GM12878 (cell line): ENCODE measurements around the gene SOS1. TPM values are rescaled to one million over a fixed set of nuclear protein-coding genes. Genes with fewer than 3 reads are reported as not detected.
A peak's percentile ranks its signal among the peaks of the same experiment; 100 is the strongest.

ENCODE experiments used
- CUX1 ChIP-seq: IDR thresholded peaks from 2 replicates; pipeline ENCODE4 v1.6.1; 2012; ENCODE audit warnings: improper control_type of control experiment, low read depth, low read length; ENCODE audit not compliant: insufficient replicate concordance
- E4F1 ChIP-seq: fragments of 450-650 bp; IDR thresholded peaks from 2 replicates; pipeline ENCODE4 v1.6.1; 2018; ENCODE audit warnings: borderline replicate concordance, mild to moderate bottlenecking; ENCODE audit not compliant: partially characterized antibody
- GATAD2B ChIP-seq: fragments of 450-650 bp; conservative IDR thresholded peaks from 2 replicates; pipeline ENCODE4 v1.6.1; 2017; ENCODE audit warnings: low read depth, mild to moderate bottlenecking, moderate library complexity
- KLF5 ChIP-seq: fragments of 450-650 bp; IDR thresholded peaks from 2 replicates; pipeline ENCODE4 v1.6.1; 2014; ENCODE audit warnings: mild to moderate bottlenecking; ENCODE audit not compliant: partially characterized antibody
- MEF2A ChIP-seq: IDR thresholded peaks from 2 replicates; pipeline ENCODE4 v1.6.1; 2011; ENCODE audit warnings: low read depth, mild to moderate bottlenecking, low read length, moderate library complexity; ENCODE audit not compliant: insufficient read depth
- NKRF ChIP-seq: fragments of 450-650 bp; conservative IDR thresholded peaks from 2 replicates; pipeline ENCODE4 v1.6.1; 2017; ENCODE audit warnings: mild to moderate bottlenecking, moderate library complexity
- RUNX3 ChIP-seq: IDR thresholded peaks from 2 replicates; pipeline ENCODE4 v1.6.1; 2012; ENCODE audit warnings: low read length, inconsistent platforms
- SIX5 ChIP-seq: IDR thresholded peaks from 2 replicates; pipeline ENCODE4 v1.6.1; 2011; ENCODE audit warnings: mild to moderate bottlenecking, low read depth, low read length, moderate library complexity; ENCODE audit not compliant: severe bottlenecking
- SMC3 ChIP-seq: IDR thresholded peaks from 2 replicates; pipeline ENCODE4 v1.6.1; 2011; ENCODE audit warnings: low read length, improper control_type of control experiment, borderline replicate concordance
- SREBF2 ChIP-seq: IDR thresholded peaks from 2 replicates; pipeline ENCODE4 v1.6.1; 2012; ENCODE audit warnings: mild to moderate bottlenecking, low read length
- TBL1XR1 ChIP-seq: IDR thresholded peaks from 2 replicates; pipeline ENCODE4 v1.6.1; 2012; ENCODE audit warnings: low read depth, low read length, improper control_type of control experiment
- YY1 ChIP-seq: IDR thresholded peaks from 2 replicates; pipeline ENCODE4 v1.6.1; 2011; ENCODE audit warnings: low read depth, mild to moderate bottlenecking, low read length
- ZBTB40 ChIP-seq: fragments of 450-650 bp; IDR thresholded peaks from 2 replicates; pipeline ENCODE4 v1.6.1; 2016; ENCODE audit warnings: mild to moderate bottlenecking, moderate library complexity, borderline replicate concordance
- ZSCAN29 ChIP-seq: fragments of 450-650 bp; IDR thresholded peaks from 2 replicates; pipeline ENCODE4 v1.6.1; 2017; ENCODE audit warnings: mild to moderate bottlenecking, moderate library complexity
- ZZZ3 ChIP-seq: IDR thresholded peaks from 2 replicates; pipeline ENCODE4 v1.6.1; 2011; ENCODE audit warnings: low read depth; ENCODE audit not compliant: control insufficient read depth, insufficient read length
- polyA plus RNA-seq, 11 experiments: library from polyadenylated mRNA; depleted of rRNA in 4 of 11; unstranded in 6 of 11; stranded (reverse) in 5 of 11; fragments of >200 nt; fragmentation: Nextera tagmentation in 4 of 11; fragmentation: Illumina TruSeq in 1 of 11; extraction: Ambion mirVana in 4 of 11; extraction: Trizol in 1 of 11; gene quantifications; 1 replicate in 1 of 11; 2 replicates in 10 of 11; pipeline versions ENCODE4 v1.2.1 to v1.2.3, GENCODE V29; 2011 to 2016; ENCODE audit warnings: inconsistent platforms in 2 of 11, missing spikeins in 2 of 11, low read depth in 1 of 11
- total RNA-seq, 4 experiments: library from RNA; depleted of rRNA in 3 of 4; stranded (reverse); fragments of >200 nt in 3 of 4; fragmentation: Illumina TruSeq in 1 of 4; extraction: Trizol in 1 of 4; gene quantifications; 2 replicates each; pipeline versions ENCODE4 v1.2.1 to v1.2.3, GENCODE V29; 2013 to 2021

SOS1 gene
- total and polyA plus RNA-seq, 10 of the 15 experiments (the other 5 are each of a cell fraction or from before 2014, with no cell fraction given): 2.1 to 24.1 (median 8.5) TPM

GRCh38 chr2:39124000-39124745 is 3.3 kb upstream of the SOS1 start (continued):
- TF ChIP-seq E4F1: peak; percentile 97
- TF ChIP-seq SMC3: peak; percentile 45; the same call in 1 of the 2 replicates
- no peak for TF ChIP-seq SREBF2
- peak; percentile 30 for TF ChIP-seq RUNX3
- TF ChIP-seq MEF2A: no peak
- TF ChIP-seq YY1: peak; percentile 92
- TF ChIP-seq ZSCAN29: no peak
- TF ChIP-seq SIX5: peak; percentile 66
- TF ChIP-seq CUX1: peak; percentile 96
- TF ChIP-seq TBL1XR1: no peak
- TF ChIP-seq ZZZ3: no peak
- TF ChIP-seq KLF5: no peak
- TF ChIP-seq NKRF: no peak
- TF ChIP-seq ZBTB40: peak; percentile 83; the same call in 1 of the 2 replicates
- TF ChIP-seq GATAD2B: peak; percentile 48; the same call in 1 of the 2 replicates
